Retinal pigment epithelial cell (primary cell): ENCODE results near the gene RPA3.

Source experiments
- DNase-seq: peaks from one replicate; pipeline ENCODE4 v3.0.0-alpha.2; 2010; ENCODE audit warnings: low read depth
- H3K4me3 ChIP-seq: 2 replicates; pipeline ENCODE4 v1.5.1; 2011; ENCODE audit warnings: mild to moderate bottlenecking, low read length, control low read depth, moderate library complexity
- TF ChIP-seq, protein P1 (sequence below): conservative IDR thresholded peaks from 2 replicates; pipeline ENCODE4 v1.5.1; 2011; ENCODE audit warnings: low read depth, low read length, control low read depth, inconsistent platforms

The RPA3 gene

DNA sequence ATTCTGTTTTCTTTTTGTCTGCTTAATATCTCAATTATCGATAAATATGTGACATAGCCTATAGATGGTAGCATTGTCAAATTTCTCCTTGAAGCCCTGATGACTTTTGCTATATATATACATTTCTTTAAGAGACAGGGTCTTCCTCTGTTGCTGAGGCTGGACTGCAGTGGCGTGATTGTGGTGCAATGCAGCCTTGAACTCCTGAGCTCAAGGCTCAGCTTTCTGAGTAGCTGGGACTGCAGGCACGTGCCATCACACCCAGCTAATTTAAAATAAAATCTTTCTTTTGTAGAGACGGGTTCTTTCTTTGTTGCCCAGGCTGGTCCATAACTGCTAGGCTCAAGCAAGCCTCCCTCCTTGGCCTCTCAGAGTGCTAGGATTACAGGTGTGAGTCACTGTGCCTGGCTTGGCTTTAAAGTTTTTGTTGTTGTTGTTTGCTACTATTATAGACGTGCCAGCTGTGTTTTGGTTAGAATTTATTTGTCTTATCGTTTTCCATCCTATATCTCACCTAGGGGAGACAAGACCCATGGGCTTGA is 70.8 kb downstream of the RPA3 start:
- no peak overlapping the region for H3K4me3 ChIP-seq
- DNase-seq, result no peak
- TF ChIP-seq, protein P1, sequence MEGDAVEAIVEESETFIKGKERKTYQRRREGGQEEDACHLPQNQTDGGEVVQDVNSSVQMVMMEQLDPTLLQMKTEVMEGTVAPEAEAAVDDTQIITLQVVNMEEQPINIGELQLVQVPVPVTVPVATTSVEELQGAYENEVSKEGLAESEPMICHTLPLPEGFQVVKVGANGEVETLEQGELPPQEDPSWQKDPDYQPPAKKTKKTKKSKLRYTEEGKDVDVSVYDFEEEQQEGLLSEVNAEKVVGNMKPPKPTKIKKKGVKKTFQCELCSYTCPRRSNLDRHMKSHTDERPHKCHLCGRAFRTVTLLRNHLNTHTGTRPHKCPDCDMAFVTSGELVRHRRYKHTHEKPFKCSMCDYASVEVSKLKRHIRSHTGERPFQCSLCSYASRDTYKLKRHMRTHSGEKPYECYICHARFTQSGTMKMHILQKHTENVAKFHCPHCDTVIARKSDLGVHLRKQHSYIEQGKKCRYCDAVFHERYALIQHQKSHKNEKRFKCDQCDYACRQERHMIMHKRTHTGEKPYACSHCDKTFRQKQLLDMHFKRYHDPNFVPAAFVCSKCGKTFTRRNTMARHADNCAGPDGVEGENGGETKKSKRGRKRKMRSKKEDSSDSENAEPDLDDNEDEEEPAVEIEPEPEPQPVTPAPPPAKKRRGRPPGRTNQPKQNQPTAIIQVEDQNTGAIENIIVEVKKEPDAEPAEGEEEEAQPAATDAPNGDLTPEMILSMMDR, result no peak

DNA sequence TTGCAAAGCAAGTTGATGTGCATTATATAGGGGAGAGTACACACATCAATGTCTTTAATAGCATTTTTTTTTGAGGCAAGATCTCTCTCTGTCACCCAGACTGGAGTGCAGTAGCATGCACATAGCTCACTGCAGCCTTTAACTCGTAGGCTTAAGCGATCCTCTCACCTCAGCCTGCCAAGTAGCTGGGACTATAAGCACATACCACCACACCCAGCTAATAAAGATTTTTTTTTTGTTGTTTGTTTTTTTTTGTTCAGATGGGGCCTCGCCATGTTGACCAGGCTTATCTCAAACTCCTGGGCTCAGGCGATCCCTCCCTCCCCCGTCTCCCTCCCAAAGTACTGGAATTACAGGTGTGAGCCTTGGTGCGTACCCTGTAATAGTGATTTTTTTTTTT is 76.3 kb downstream of the RPA3 start:
- H3K4me3 ChIP-seq, result no peak overlapping the region
- no peak for DNase-seq
- TF ChIP-seq, protein P1, result no peak

DNA sequence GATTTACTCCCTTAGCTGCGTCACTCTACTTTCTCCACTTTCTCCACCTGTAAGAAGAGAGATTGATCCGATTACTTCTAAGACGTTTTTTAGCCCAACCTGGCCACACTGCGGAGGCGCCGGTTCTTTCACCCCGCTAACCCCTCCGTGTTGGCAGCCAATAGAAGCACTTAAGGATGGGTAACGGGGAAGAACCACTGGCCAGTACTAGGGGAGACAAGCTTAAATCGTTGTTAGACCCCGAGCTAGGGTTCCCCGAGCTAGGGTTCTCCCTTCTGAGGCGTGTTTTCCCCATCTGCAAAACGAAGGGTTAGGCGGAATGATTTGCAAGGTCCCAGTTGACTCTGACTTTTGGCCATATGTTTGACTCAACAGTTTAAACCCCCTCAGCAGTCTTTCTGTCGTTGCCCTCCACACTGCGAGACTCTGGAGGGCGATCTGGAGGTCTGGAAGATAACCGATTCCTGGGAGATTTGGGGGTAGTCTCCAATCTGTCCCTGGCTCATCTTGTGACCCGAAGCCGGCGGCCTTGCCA is 77.2 kb downstream of the RPA3 start:
- H3K4me3 ChIP-seq, result peak overlapping the region; percentile 93
- TF ChIP-seq, protein P1, result no peak
- peak; percentile 17 for DNase-seq

DNA sequence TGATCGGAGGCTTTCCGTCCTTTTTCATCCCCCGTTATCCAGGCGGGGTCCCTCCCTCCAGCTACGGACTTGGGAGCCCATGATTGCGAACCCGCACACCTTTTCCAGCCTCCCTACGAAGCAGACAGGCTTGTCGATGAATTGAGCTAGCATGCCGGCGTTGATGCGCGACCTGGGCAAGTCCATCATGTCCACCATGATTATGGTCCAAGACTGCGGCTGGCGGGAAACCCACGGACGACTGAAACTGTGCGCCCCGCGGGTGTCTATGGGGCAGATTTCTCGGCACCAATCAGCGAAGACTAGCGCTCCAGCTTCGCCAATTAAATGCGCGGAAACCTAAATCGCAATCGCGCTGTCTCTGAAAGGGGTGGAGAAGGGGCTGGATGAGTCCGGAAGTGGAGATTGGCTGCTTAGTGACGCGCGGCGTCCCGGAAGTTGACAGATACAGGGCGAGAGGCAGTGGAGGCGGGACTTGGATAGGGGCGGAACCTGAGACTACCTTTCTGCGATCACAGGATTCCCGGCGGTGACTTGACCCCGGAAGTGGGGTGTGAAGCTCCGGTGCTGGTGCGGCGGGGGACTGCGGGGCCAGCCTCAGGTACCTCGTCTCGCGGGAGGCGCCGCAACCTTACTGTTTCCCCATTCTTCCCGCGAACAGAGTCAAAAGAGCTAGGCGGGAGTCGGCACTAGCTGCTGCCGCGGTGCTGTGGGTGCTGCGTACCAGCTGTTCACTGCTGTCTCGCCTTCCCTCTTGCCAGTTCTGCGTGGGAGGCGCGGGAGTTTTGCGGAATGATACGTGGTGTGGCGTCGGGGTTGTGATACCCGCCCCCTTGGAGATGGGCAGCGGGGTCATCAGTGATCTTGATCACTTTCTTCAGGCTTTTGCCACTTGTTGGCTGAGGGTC is 77.9 kb downstream of the RPA3 start, which contains the start of gene UMAD1:
Gene UMAD1, plus strand, starts transcription at position 532 of the 908 bp plus-strand sequence. CDS start 32,620 bp downstream, outside the sequence.
- H3K4me3 ChIP-seq, result peak within 1 kb of the TSS; percentile 93
- peak; percentile 97 for DNase-seq
- TF ChIP-seq, protein P1, result no peak

DNA sequence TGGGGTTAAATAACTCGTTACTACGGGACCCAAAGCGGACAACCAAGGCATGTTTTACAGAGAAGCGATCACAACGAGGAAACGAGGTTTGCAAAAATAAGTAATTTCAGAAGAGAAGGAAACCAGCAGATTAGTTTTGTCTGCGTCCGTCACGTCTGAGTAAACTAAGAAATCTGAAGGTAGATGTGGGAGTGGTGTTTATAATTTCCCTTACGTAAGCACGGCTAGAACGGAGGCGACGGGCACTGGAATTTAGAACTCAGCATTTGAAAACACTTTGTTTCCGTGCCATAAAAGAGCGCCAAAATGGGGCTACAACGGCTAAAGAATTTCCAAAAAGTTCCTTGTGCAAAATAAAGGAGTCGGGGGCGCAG is 78.6 kb downstream of the RPA3 start:
- peak overlapping the region; percentile 93 for H3K4me3 ChIP-seq
- TF ChIP-seq, protein P1, result no peak
- DNase-seq, result peak; percentile 7

DNA sequence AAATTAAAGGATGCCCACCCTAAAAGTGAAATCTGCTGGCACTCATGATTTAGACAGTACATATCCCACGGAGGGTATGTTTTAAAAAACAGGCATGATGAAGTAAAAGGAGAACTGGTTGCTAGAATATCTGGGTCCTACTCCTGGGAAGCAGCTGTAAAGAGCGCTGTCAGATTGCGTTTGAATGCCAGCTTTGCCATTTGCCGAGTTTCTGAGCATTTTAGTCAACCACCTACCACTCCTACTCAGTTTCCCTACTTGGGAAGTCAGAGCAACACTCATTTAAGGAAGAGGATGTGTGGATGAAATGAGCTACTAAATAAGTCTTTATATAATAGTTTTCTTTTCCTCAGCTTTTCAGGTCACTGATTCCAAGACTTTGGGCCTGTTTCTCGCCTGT is 79.0 kb downstream of the RPA3 start:
- TF ChIP-seq, protein P1, result no peak
- H3K4me3 ChIP-seq, result peak overlapping the region; percentile 93
- DNase-seq, result no peak
